ENCODE data around the gene GALP. TPM values are rescaled to one million over a fixed set of nuclear protein-coding genes. Genes with fewer than 3 reads are reported as not detected.

The GALP gene
- total and polyA plus RNA-seq, 2 donors (not counting 1 experiment from before 2014, with no cell fraction given), result not detected

DNA sequence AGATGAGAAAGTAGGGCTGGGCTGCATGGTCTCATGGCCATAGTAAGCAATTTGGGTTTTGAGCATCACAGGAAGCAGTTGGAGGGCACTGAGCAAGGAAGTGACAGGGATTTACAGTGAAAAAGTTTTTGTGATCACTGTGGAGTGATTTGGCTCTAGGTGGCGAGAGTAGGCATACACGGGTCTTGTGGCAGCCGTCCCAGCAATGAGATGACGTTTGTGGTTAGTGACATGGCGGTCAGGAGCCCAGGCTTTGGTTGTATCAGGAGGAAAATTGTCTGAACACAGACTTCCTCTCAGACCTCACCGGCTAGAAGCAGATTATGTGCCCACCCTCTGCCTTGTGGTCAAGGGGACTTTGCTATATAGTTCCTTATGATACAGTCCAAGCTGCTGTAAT is 31.4 kb upstream of the GALP start:
- H3K27ac Mint-ChIP-seq, result no peak overlapping the region
- 0% methylated on average over 1 of the region's 6 CpGs for WGBS (ENCODE audit: insufficient coverage)
- ATAC-seq (ENCODE audit: low read depth) (no peak), DNase-seq (no peak)
- no peak overlapping the region for H3K4me2 ChIP-seq (replicated peaks; ENCODE audit: low read depth, low read length, poor library complexity, severe bottlenecking)
- H3K4me1 Mint-ChIP-seq, result peaks cover 28% of the 10 kb centered on the region
- H3K4me3 Mint-ChIP-seq, result no peak overlapping the region
- H3K27ac ChIP-seq (ENCODE audit: low read length in 2 of 2), result no peak overlapping the region
- H3K36me3 ChIP-seq (replicated peaks in 1 of 2; ENCODE audit: control extremely low read depth in 1 of 2, control insufficient read depth in 1 of 2, extremely low read depth in 1 of 2, insufficient read depth in 2 of 2, low read length in 1 of 2), result peaks cover 0 to 15% of the 10 kb centered on the region in 2 experiments
- peaks cover 57% of the 10 kb centered on the region for H3K79me2 ChIP-seq (ENCODE audit: control insufficient read depth, insufficient read depth, low read length)
- no peaks in the 10 kb centered on the region for H3K27me3 Mint-ChIP-seq
- peaks cover 13 to 17% of the 10 kb centered on the region in 2 donors for H3K4me1 ChIP-seq (ENCODE audit: control insufficient read depth in 2 of 2, insufficient read depth in 2 of 2, low read length in 2 of 2)
- no peak for TF ChIP-seq EZH2 (IDR thresholded peaks at IDR 0.05; ENCODE audit: borderline replicate concordance, insufficient read depth, low read depth, low read length, poor library complexity, severe bottlenecking)
- no peak overlapping the region for H3K9ac ChIP-seq (ENCODE audit: low read length)
- POLR2A ChIA-PET, result no interaction called here
- H3K4me3 ChIP-seq (ENCODE audit: control extremely low read depth in 1 of 5, extremely low read depth in 1 of 5, insufficient read depth in 1 of 5, low read depth in 2 of 5, low read length in 4 of 5), result no peak overlapping the region
- intact Hi-C loops (cut with micrococcal nuclease), result loop anchor here (10.0 kb wide), 1 partner anchor 520 kb away; the partner anchor contains the start of gene ZNF784
- H2AFZ ChIP-seq (ENCODE audit: insufficient read depth, low read depth, low read length, poor library complexity, severe bottlenecking), result no peak overlapping the region
- CTCF ChIA-PET, result no interaction called here
- no peaks in the 10 kb centered on the region for H3K27me3 ChIP-seq (replicated peaks in 1 of 4; ENCODE audit: control extremely low read depth in 1 of 4, control insufficient read depth in 3 of 4, insufficient read depth in 4 of 4, low read length in 3 of 4)
- H4K20me1 ChIP-seq (ENCODE audit: control insufficient read depth, insufficient read depth, low read length, poor library complexity, severe bottlenecking), result no peaks in the 10 kb centered on the region
- H3K9me3 Mint-ChIP-seq (ENCODE audit: insufficient read depth), result no peaks in the 10 kb centered on the region
- H3K9me3 ChIP-seq (ENCODE audit: control extremely low read depth in 1 of 3, control insufficient read depth in 2 of 3, insufficient read depth in 1 of 3, low read length in 2 of 3), result no peaks in the 10 kb centered on the region

DNA sequence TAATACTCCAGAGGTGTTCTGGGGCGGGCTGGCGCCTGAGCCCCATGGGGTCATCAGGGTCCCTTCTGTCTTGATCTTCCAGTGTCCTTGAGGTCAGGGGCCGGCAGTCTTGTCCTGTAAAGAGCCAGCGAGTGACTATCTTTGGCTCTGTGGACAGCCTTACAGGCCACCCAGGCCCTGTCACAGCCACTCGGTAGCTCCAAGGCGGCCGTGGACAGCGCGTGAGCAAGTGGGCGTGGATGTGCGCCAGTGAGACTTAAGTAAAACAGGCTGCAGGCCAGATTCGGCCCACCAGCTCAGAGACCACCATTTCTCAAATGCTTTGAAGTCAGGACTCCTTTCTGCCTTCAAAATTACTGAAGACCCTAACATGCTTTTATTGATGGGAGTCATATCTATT is 31.0 kb upstream of the GALP start:
- H2AFZ ChIP-seq (ENCODE audit: insufficient read depth, low read depth, low read length, poor library complexity, severe bottlenecking), result no peak overlapping the region
- TF ChIP-seq EZH2 (IDR thresholded peaks at IDR 0.05; ENCODE audit: borderline replicate concordance, insufficient read depth, low read depth, low read length, poor library complexity, severe bottlenecking), result no peak
- TF ChIP-seq, protein P1, sequence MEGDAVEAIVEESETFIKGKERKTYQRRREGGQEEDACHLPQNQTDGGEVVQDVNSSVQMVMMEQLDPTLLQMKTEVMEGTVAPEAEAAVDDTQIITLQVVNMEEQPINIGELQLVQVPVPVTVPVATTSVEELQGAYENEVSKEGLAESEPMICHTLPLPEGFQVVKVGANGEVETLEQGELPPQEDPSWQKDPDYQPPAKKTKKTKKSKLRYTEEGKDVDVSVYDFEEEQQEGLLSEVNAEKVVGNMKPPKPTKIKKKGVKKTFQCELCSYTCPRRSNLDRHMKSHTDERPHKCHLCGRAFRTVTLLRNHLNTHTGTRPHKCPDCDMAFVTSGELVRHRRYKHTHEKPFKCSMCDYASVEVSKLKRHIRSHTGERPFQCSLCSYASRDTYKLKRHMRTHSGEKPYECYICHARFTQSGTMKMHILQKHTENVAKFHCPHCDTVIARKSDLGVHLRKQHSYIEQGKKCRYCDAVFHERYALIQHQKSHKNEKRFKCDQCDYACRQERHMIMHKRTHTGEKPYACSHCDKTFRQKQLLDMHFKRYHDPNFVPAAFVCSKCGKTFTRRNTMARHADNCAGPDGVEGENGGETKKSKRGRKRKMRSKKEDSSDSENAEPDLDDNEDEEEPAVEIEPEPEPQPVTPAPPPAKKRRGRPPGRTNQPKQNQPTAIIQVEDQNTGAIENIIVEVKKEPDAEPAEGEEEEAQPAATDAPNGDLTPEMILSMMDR (IDR thresholded peaks at IDR 0.05), result no peak
- intact Hi-C loops (cut with micrococcal nuclease), result loop anchor here (10.0 kb wide), 1 partner anchor 520 kb away; the partner anchor contains the start of gene ZNF784
- H3K79me2 ChIP-seq (ENCODE audit: control insufficient read depth, insufficient read depth, low read length), result peaks cover 61% of the 10 kb centered on the region
- peaks cover 0 to 18% of the 10 kb centered on the region in 2 experiments for H3K36me3 ChIP-seq (replicated peaks in 1 of 2; ENCODE audit: control extremely low read depth in 1 of 2, control insufficient read depth in 1 of 2, extremely low read depth in 1 of 2, insufficient read depth in 2 of 2, low read length in 1 of 2)
- H3K4me2 ChIP-seq (replicated peaks; ENCODE audit: low read depth, low read length, poor library complexity, severe bottlenecking), result no peak overlapping the region
- H3K4me1 ChIP-seq (ENCODE audit: control insufficient read depth in 2 of 2, insufficient read depth in 2 of 2, low read length in 2 of 2), result peaks cover 12 to 14% of the 10 kb centered on the region in 2 donors
- DNase-seq, result no peak
- no peak overlapping the region for H3K9ac ChIP-seq (ENCODE audit: low read length)
- H3K27ac ChIP-seq (ENCODE audit: low read length in 2 of 2), result no peak overlapping the region
- CTCF ChIA-PET, result no interaction called here
- 94% methylated on average over 11 of the region's 12 CpGs for WGBS (ENCODE audit: insufficient coverage)
- no peak overlapping the region for H3K4me3 ChIP-seq (ENCODE audit: control extremely low read depth in 1 of 5, extremely low read depth in 1 of 5, insufficient read depth in 1 of 5, low read depth in 2 of 5, low read length in 4 of 5)
- no peaks in the 10 kb centered on the region for H3K9me3 ChIP-seq (ENCODE audit: control extremely low read depth in 1 of 3, control insufficient read depth in 2 of 3, insufficient read depth in 1 of 3, low read length in 2 of 3)
- H3K4me1 Mint-ChIP-seq, result peaks cover 25% of the 10 kb centered on the region
- H3K27ac Mint-ChIP-seq, result no peak overlapping the region
- no peaks in the 10 kb centered on the region for H3K9me3 Mint-ChIP-seq (ENCODE audit: insufficient read depth)
- ATAC-seq (ENCODE audit: low read depth), result no peak
- H3K27me3 Mint-ChIP-seq, result no peaks in the 10 kb centered on the region
- no peak overlapping the region for H3K4me3 Mint-ChIP-seq
- H3K27me3 ChIP-seq (replicated peaks in 1 of 4; ENCODE audit: control extremely low read depth in 1 of 4, control insufficient read depth in 3 of 4, insufficient read depth in 4 of 4, low read length in 3 of 4), result no peaks in the 10 kb centered on the region
- POLR2A ChIA-PET, result no interaction called here
- H4K20me1 ChIP-seq (ENCODE audit: control insufficient read depth, insufficient read depth, low read length, poor library complexity, severe bottlenecking), result peaks cover 3% of the 10 kb centered on the region
